A673 (cell line): ENCODE data around the gene SNRPB. TPM values are rescaled to one million over a fixed set of nuclear protein-coding genes. Genes with fewer than 3 reads are reported as not detected.

Experiments
- BruUV-seq: library from RNA; stranded (reverse); fragments of 400-500 nt; replicated peaks from 2 replicates; lab custom pipeline; 2021; lab: Mats Ljungman, UMichigan
- CTCF ChIA-PET: fragments of 300-600 bp; sonication (Branson Sonifier 250); formaldehyde crosslinking; loops from one replicate; lab custom pipeline; 2022; ENCODE audit warnings: antibody characterized with exemption; lab: Charles Lee
- POLR2A ChIA-PET: fragments of 300-600 bp; sonication (Branson Sonifier 250); formaldehyde crosslinking; loops from one replicate; lab custom pipeline; 2022; ENCODE audit warnings: antibody characterized with exemption; ENCODE audit not compliant: low non-redundant PET; lab: Charles Lee
- DNase-seq: peaks from one replicate; pipeline ENCODE4 v3.0.0-alpha.2; 2015; ENCODE audit warnings: low spot score
- H3K27ac ChIP-seq: fragments of 200-600 bp; sonication (generic); 2 replicates; pipeline ENCODE4 v1.5.1; 2016; ENCODE audit warnings: mixed run types, low read depth, mild to moderate bottlenecking, mixed read lengths, antibody characterized with exemption, low read length; ENCODE audit not compliant: poor library complexity, severe bottlenecking
- H3K27me3 ChIP-seq: fragments of 200-600 bp; sonication (generic); replicated peaks from 2 replicates; pipeline ENCODE4 v1.6.1; 2017; ENCODE audit warnings: mixed run types, low read depth, mild to moderate bottlenecking, mixed read lengths, antibody characterized with exemption, low read length; ENCODE audit not compliant: insufficient read depth, poor library complexity
- H3K36me3 ChIP-seq: fragments of 200-600 bp; sonication (generic); 2 replicates; pipeline ENCODE4 v1.6.1; 2016; ENCODE audit warnings: mixed run types, mild to moderate bottlenecking, mixed read lengths, antibody characterized with exemption, low read length; ENCODE audit not compliant: insufficient read depth, poor library complexity, severe bottlenecking
- H3K4me1 ChIP-seq: fragments of 200-600 bp; sonication (generic); 2 replicates; pipeline ENCODE4 v1.6.1; 2017; ENCODE audit warnings: mixed run types, mild to moderate bottlenecking, mixed read lengths, antibody characterized with exemption, low read length; ENCODE audit not compliant: insufficient read depth, poor library complexity, severe bottlenecking
- H3K4me3 ChIP-seq: fragments of 200-600 bp; sonication (generic); 2 replicates; pipeline ENCODE4 v1.5.1; 2016; ENCODE audit warnings: low read depth, mixed run types, mild to moderate bottlenecking, mixed read lengths, low read length; ENCODE audit not compliant: poor library complexity, severe bottlenecking
- H3K9me3 ChIP-seq: fragments of 200-600 bp; sonication (generic); 2 replicates; pipeline ENCODE4 v1.6.1; 2016; ENCODE audit warnings: mixed run types, low read depth, mild to moderate bottlenecking, mixed read lengths, antibody characterized with exemption, low read length; ENCODE audit not compliant: poor library complexity, severe bottlenecking
- CTCF ChIP-seq: fragments of 300-800, 200-600 bp; sonication (generic); conservative IDR thresholded peaks from 2 replicates; pipeline ENCODE4 v1.5.1; 2017; ENCODE audit warnings: low read depth, mild to moderate bottlenecking, antibody characterized with exemption, low read length, moderate library complexity, mixed read lengths
- EZH2 ChIP-seq: fragments of 200-600 bp; sonication (generic); IDR thresholded peaks from 2 replicates; pipeline ENCODE4 v1.6.1; 2017; ENCODE audit warnings: borderline replicate concordance, low read depth, mild to moderate bottlenecking, mixed read lengths, antibody characterized with exemption, low read length; ENCODE audit not compliant: poor library complexity, severe bottlenecking
- intact Hi-C: fragments of 100-400 bp; cut with micrococcal nuclease; formaldehyde crosslinking; loops from one replicate; pipeline ENCODE4 v1.10.0; 2022; ENCODE audit not compliant: unreplicated experiment
- total RNA-seq: library from RNA; stranded (reverse); gene quantifications from 2 replicates; pipeline ENCODE4 v1.2.3, GENCODE V29; 2021

SNRPB gene
- total RNA-seq, 1 experiment from 2014 or later, result 522 TPM

GRCh38 chr20:2509794-2510193 lies 39.2 kb upstream of the SNRPB start:
- TF ChIP-seq CTCF (no peak), EZH2 (no peak)
- Histone ChIP-seq H3K4me3 (peak overlapping the region; percentile 88), H3K36me3 (no peaks in the 10 kb centered on the region), H3K9me3 (no peaks in the 10 kb centered on the region), H3K27me3 (no peaks in the 10 kb centered on the region), H3K4me1 (peaks cover 6% of the 10 kb centered on the region), H3K27ac (no peak overlapping the region)
- POLR2A ChIA-PET, result no interaction called here
- BruUV-seq, result no TSS peak
- intact Hi-C loops, result no loop called here
- DNase-seq, result no peak
- CTCF ChIA-PET, result interaction anchor here (1.0 kb wide), 1 partner anchor 12 kb away, joined by 3 read pairs; no protein-coding TSS in a partner anchor

GRCh38 chr20:2509468-2509781 lies 38.8 kb upstream of the SNRPB start:
- TF ChIP-seq EZH2 (no peak), CTCF (no peak)
- DNase-seq, result no peak
- Histone ChIP-seq H3K36me3 (no peaks in the 10 kb centered on the region), H3K9me3 (no peaks in the 10 kb centered on the region), H3K27me3 (no peaks in the 10 kb centered on the region), H3K4me3 (peak overlapping the region; percentile 88), H3K27ac (peak overlapping the region; percentile 94), H3K4me1 (peaks cover 6% of the 10 kb centered on the region)
- POLR2A ChIA-PET, result interaction anchor here (0.6 kb wide), 1 partner anchor 385 kb away, joined by 4 read pairs; no protein-coding TSS in a partner anchor
- CTCF ChIA-PET, result interaction anchor here (0.6 to 1.0 kb wide), 2 partner anchors 13 to 184 kb away, joined by 3 to 5 read pairs; no protein-coding TSS in a partner anchor
- intact Hi-C loops, result no loop called here
- no TSS peak for BruUV-seq

GRCh38 chr20:2508631-2509467 lies 38.3 kb upstream of the SNRPB start, which contains the start of gene ZNF343:
ZNF343 (minus strand) TSS chr20:2508915; CDS start chr20:2493895, 15,020 bp downstream.
- ChIA-PET CTCF (interaction anchor here (0.6 to 1.0 kb wide), 2 partner anchors 13 to 184 kb away, joined by 3 to 5 read pairs; no protein-coding TSS in a partner anchor), POLR2A (interaction anchor here (0.5 to 0.6 kb wide), 2 partner anchors 11 to 384 kb away, joined by 3 to 4 read pairs; no protein-coding TSS in a partner anchor)
- TF ChIP-seq CTCF (no peak), EZH2 (no peak)
- no peaks in the 10 kb centered on the region for H3K36me3 ChIP-seq
- H3K27ac ChIP-seq, result peak within 1 kb of the TSS; percentile 94
- DNase-seq, result peak; percentile 89
- H3K9me3 ChIP-seq, result no peaks in the 10 kb centered on the region
- no TSS peak for BruUV-seq
- H3K4me1 ChIP-seq, result peaks cover 6% of the 10 kb centered on the region
- H3K27me3 ChIP-seq, result no peaks in the 10 kb centered on the region
- peak within 1 kb of the TSS; percentile 88 for H3K4me3 ChIP-seq
- intact Hi-C loops, result no loop called here
